ENCODE data around the gene BANK1.

Gene BANK1

DNA sequence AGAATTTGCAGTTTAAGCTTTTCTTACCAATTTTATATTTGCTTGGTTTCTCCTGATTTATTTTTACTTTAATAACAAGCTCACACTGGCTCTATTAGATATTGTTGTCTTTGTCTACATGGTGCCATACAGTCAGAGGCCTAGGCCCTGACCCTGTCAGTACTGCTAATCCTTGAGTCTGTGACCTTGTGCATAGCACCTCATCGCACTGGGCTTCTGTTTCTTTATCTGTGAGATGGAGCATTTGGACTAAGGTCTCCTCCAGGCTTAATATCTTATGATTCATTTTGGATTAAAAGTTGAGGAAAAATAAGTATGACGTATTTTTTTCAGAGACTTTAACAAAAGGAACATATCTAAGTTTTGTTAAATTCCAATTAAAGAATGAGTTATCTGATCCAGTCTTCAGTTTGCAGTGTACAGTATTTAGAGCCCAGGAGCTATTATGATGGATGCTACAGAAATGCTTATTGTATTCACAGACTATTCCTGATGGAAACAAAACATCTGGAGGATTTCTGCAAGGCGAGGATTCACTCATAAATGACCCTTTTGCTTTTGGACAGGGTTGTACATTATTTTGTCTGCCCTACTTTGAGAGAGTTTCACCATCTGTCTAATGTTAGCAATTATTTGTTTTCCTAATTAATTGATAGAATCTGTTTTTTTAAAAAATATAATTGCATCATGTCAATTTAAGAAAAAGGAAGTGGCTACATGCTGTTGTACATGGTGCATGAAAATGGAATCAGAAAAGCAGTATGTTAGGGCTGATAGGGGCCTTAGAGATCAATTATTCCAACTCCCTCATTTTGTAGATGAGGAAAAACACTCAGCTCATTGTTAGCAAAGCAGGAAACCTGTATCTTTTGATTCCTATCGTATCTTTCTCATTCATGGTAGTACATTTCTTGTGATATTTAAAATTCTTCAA, 203.6 kb downstream of the BANK1 start:
- H3K27me3 ChIP-seq: no peaks in the 10 kb centered on the region
- H3K36me3 ChIP-seq: no peaks in the 10 kb centered on the region
- no peak overlapping the region for H3K4me3 ChIP-seq (ENCODE audit: low read depth, low read length)
- no peak for DNase-seq
- no peaks in the 10 kb centered on the region for H3K9me3 ChIP-seq
- no peaks in the 10 kb centered on the region; the same call in 1 of the 2 replicates for H3K4me1 ChIP-seq
- TF ChIP-seq, protein P1, sequence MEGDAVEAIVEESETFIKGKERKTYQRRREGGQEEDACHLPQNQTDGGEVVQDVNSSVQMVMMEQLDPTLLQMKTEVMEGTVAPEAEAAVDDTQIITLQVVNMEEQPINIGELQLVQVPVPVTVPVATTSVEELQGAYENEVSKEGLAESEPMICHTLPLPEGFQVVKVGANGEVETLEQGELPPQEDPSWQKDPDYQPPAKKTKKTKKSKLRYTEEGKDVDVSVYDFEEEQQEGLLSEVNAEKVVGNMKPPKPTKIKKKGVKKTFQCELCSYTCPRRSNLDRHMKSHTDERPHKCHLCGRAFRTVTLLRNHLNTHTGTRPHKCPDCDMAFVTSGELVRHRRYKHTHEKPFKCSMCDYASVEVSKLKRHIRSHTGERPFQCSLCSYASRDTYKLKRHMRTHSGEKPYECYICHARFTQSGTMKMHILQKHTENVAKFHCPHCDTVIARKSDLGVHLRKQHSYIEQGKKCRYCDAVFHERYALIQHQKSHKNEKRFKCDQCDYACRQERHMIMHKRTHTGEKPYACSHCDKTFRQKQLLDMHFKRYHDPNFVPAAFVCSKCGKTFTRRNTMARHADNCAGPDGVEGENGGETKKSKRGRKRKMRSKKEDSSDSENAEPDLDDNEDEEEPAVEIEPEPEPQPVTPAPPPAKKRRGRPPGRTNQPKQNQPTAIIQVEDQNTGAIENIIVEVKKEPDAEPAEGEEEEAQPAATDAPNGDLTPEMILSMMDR (IDR thresholded peaks at IDR 0.05; ENCODE audit: low read depth, low read length): no peak

DNA sequence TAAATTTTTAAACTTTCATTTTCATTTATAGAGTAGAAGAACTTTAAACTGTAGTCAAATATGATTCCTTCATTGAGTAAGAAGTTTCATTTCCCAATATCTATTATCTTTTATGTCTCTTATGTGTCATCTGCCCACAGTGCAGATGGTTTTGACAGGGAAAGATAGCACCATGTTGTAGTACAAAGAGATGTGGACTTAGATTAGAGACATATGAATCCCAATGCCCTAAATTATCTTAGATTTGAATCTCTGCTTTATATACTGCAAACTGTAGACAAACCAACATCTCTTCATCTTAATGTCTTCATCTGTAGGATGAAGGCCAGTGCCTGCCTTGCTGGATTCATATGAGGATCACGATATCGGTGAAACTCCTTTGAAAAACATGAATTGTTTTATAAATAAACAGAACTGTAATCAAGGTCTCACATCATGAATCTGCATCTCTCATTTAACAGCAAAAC, 217.5 kb downstream of the BANK1 start:
- TF ChIP-seq, protein P1 (IDR thresholded peaks at IDR 0.05; ENCODE audit: low read depth, low read length): no peak
- H3K36me3 ChIP-seq: no peaks in the 10 kb centered on the region
- peaks cover 5% of the 10 kb centered on the region; the same call in 1 of the 2 replicates for H3K4me1 ChIP-seq
- H3K27me3 ChIP-seq: no peaks in the 10 kb centered on the region
- H3K4me3 ChIP-seq (ENCODE audit: low read depth, low read length): no peak overlapping the region
- no peak for DNase-seq
- H3K9me3 ChIP-seq: no peaks in the 10 kb centered on the region

DNA sequence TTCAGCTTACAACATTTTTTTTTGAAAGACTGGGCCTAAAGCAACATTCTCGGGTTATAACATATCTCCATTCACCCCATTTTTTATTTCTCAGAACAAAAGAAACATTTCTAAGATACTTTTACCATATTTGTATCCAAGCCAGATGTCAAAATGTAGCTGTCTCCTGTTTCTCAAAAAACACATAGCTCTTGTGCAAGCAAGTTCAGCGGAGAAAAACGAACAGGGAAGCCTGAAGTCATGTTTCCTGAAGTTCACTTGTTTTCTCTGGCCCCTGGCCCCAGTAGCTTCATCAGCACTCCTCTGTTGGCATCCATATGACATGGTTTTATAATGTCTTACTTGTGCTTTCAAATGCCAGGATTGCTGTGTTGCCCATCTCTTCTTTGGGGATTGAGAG, 218.2 kb downstream of the BANK1 start:
- no peak overlapping the region for H3K4me3 ChIP-seq (ENCODE audit: low read depth, low read length)
- H3K27me3 ChIP-seq: no peaks in the 10 kb centered on the region
- DNase-seq: no peak
- no peaks in the 10 kb centered on the region for H3K36me3 ChIP-seq
- peaks cover 5% of the 10 kb centered on the region; the same call in 1 of the 2 replicates for H3K4me1 ChIP-seq
- TF ChIP-seq, protein P1 (IDR thresholded peaks at IDR 0.05; ENCODE audit: low read depth, low read length): no peak
- H3K9me3 ChIP-seq: no peaks in the 10 kb centered on the region

DNA sequence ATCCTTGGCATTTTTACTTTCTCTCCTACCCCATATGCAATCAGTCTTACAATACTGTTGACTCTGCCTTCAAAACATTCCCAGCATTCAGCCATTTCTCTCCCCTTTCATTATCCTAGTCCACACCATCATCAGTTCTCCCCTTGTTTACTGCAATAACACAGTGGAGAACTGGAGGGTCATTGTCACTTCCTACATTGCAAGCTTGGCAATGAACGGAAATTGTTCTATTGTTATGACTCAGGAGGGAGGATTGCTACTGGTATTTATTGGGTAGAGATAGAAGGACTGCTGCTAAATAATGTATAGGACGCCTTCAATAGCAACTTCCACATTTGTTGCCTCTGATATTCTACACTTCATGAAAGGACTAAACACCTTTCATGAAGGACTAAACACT, 231.8 kb downstream of the BANK1 start:
- H3K27me3 ChIP-seq: no peaks in the 10 kb centered on the region
- DNase-seq: no peak
- no peaks in the 10 kb centered on the region for H3K36me3 ChIP-seq
- TF ChIP-seq, protein P1 (IDR thresholded peaks at IDR 0.05; ENCODE audit: low read depth, low read length): no peak
- no peaks in the 10 kb centered on the region for H3K9me3 ChIP-seq
- no peak overlapping the region for H3K4me3 ChIP-seq (ENCODE audit: low read depth, low read length)
- no peaks in the 10 kb centered on the region for H3K4me1 ChIP-seq

DNA sequence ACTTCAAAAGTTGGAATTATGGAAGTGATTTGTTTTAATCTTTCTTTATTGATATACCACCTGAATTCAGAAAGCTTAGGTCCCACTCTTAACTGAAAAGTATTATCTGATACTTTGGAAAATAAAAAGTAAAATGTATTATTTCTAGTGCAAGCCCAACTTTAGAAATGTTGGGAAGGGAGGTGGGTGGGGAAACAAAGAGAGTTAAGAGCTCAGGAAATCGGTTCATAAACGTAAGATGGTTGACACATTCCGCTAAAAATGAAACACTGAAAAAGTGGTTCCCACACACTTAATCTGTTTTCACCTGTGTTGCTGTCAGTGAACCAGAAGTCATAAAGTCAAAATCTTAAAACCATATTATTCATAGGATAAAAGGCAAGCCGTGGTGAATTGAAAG, 237.4 kb downstream of the BANK1 start:
- H3K9me3 ChIP-seq: no peaks in the 10 kb centered on the region
- H3K36me3 ChIP-seq: no peaks in the 10 kb centered on the region
- H3K4me1 ChIP-seq: no peaks in the 10 kb centered on the region
- TF ChIP-seq, protein P1 (IDR thresholded peaks at IDR 0.05; ENCODE audit: low read depth, low read length): no peak
- no peak overlapping the region for H3K4me3 ChIP-seq (ENCODE audit: low read depth, low read length)
- no peak for DNase-seq
- no peaks in the 10 kb centered on the region for H3K27me3 ChIP-seq

DNA sequence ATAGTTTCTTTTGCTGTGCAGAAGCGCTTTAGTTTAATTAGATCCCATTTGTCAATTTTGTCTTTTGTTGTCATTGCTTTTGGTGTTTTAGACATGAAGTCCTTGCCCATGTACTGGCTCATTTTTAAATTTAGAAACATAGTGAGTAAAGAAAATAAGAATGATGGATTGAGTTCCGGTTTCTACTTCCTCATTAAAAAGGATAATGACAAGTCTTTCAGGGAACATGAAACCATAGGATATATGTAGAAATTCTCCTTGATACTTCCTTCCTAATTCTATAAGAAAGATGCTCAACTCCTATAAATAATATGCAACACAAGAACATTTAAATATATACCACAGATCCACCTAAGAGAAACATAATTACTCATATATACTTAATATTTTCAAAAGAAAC, 240.9 kb downstream of the BANK1 start:
- TF ChIP-seq, protein P1 (IDR thresholded peaks at IDR 0.05; ENCODE audit: low read depth, low read length): no peak
- no peaks in the 10 kb centered on the region for H3K36me3 ChIP-seq
- H3K4me3 ChIP-seq (ENCODE audit: low read depth, low read length): no peak overlapping the region
- H3K4me1 ChIP-seq: no peaks in the 10 kb centered on the region
- no peaks in the 10 kb centered on the region for H3K27me3 ChIP-seq
- no peaks in the 10 kb centered on the region for H3K9me3 ChIP-seq
- no peak for DNase-seq
